ENCODE measurements around the gene RBM15B. TPM values are rescaled to one million over a fixed set of nuclear protein-coding genes. Genes with fewer than 3 reads are reported as not detected.
A peak's percentile ranks its signal among the peaks of the same experiment; 100 is the strongest.

Gene RBM15B
- total and polyA plus RNA-seq, 9 of the 15 experiments (the other 6 are each of a cell fraction or from before 2014, with no cell fraction given), result 1.8 to 21.0 (median 10.5) TPM

- TF ChIP-seq SMC3 (conservative IDR thresholded peaks at IDR 0.05; ENCODE audit: insufficient read depth, low read depth, low read length) (peak; percentile 32; the same call in 1 of the 2 replicates), SMAD1 (IDR thresholded peaks at IDR 0.05; ENCODE audit: low read depth, low read length, partially characterized antibody) (no peak), MLX (CRISPR knock-in tag; conservative IDR thresholded peaks at IDR 0.05) (no peak), CAMTA2 (CRISPR knock-in tag; conservative IDR thresholded peaks at IDR 0.05) (no peak), SRSF3 (IDR thresholded peaks at IDR 0.05; ENCODE audit: insufficient read depth, low read length) (no peak), POLR3A (IDR thresholded peaks at IDR 0.05; ENCODE audit: borderline replicate concordance, extremely low read depth, insufficient read depth, insufficient read length) (no peak), HINFP (tag; conservative IDR thresholded peaks at IDR 0.05; ENCODE audit: low read depth) (no peak), NFXL1 (CRISPR knock-in tag; IDR thresholded peaks at IDR 0.05) (no peak), XRCC4 (IDR thresholded peaks at IDR 0.05; ENCODE audit: extremely low read depth, insufficient read depth, insufficient read length) (no peak), ZBTB9 (CRISPR knock-in tag; IDR thresholded peaks at IDR 0.05) (no peak), ZNF121 (CRISPR knock-in tag; conservative IDR thresholded peaks at IDR 0.05) (no peak), POU5F1 (IDR thresholded peaks at IDR 0.05; ENCODE audit: borderline replicate concordance, low read depth, low read length, partially characterized antibody) (no peak), PPARD (CRISPR knock-in tag; IDR thresholded peaks at IDR 0.05) (no peak), ZNF217 (CRISPR knock-in tag; IDR thresholded peaks at IDR 0.05) (no peak), TARDBP (IDR thresholded peaks at IDR 0.05) (no peak), POLR2AphosphoS5 (IDR thresholded peaks at IDR 0.05; ENCODE audit: control insufficient read depth, insufficient read depth, low read depth, low read length) (peak; percentile 36; the same call in 1 of the 2 replicates), ZNF277 (CRISPR knock-in tag; IDR thresholded peaks at IDR 0.05; ENCODE audit: borderline replicate concordance) (no peak), ZFP36 (IDR thresholded peaks at IDR 0.05; ENCODE audit: low read depth, low read length, partially characterized antibody) (no peak), MXD1 (CRISPR knock-in tag; IDR thresholded peaks at IDR 0.05; ENCODE audit: borderline replicate concordance, poor library complexity, severe bottlenecking) (no peak), ILK (tag; IDR thresholded peaks at IDR 0.05; ENCODE audit: borderline replicate concordance, low read depth) (no peak), XRCC3 (IDR thresholded peaks at IDR 0.05) (no peak), ETS2 (tag; IDR thresholded peaks at IDR 0.05; ENCODE audit: borderline replicate concordance, poor library complexity, severe bottlenecking) (no peak), ZNF24 (IDR thresholded peaks at IDR 0.05) (no peak), HCFC1 (IDR thresholded peaks at IDR 0.05; ENCODE audit: low read depth, low read length) (peak; percentile 77)
These were observed at the start of gene RBM15B (continued) for GRCh38 chr3:51391075-51391565.

Data from K562 (cell line).